ENCODE measurements around the gene AEN. TPM values are rescaled to one million over a fixed set of nuclear protein-coding genes. Genes with fewer than 3 reads are reported as not detected.
"Not testable (repeated sequence)": the region's sequence is repeated elsewhere in the genome, so short reads cannot be mapped to it uniquely, and the experiment has no call there.

The AEN gene
- total RNA-seq, 1 donor from 2014 or later, result 10.0 TPM

- DNase-seq, result no peak
- intact Hi-C loops (cut with DNase I), result no loop called here
- no peak for ATAC-seq (ENCODE audit: poor library complexity)
These were observed 6.3 kb downstream of the AEN start for GRCh38 chr15:88627463-88627862.

GRCh38 chr15:88628018-88628654, 7.0 kb downstream of the AEN start:
- intact Hi-C loops (cut with DNase I), result no loop called here

DNA sequence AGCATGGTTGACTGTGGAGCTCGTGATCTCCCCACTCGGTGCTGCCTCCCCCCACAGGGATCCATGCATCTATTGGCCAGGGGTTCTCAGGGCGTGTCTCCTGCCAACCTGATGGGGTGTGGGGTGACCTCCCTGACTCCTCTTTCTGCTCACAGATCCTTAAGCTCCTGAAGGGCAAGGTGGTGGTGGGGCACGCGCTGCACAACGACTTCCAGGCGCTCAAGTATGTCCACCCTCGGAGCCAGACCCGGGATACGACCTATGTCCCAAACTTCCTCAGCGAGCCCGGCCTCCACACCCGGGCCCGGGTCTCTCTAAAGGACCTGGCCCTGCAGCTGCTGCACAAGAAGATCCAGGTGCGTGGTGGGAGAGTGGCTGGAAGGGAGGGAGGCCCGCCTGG, 7.9 kb downstream of the AEN start:
- intact Hi-C loops (cut with DNase I), result no loop called here
- ATAC-seq (ENCODE audit: poor library complexity) (no peak), DNase-seq (no peak)

More at GRCh38 chr15:88628018-88628654, 7.0 kb downstream of the AEN start:
- ATAC-seq (ENCODE audit: poor library complexity) (no peak), DNase-seq (no peak)

- ATAC-seq (ENCODE audit: poor library complexity), result peak; percentile 22
These were observed 9.1 kb downstream of the AEN start for GRCh38 chr15:88630141-88630721.

GRCh38 chr15:88630798-88631463, 9.8 kb downstream of the AEN start:
- ATAC-seq (ENCODE audit: poor library complexity) (no peak), DNase-seq (no peak)
- intact Hi-C loops (cut with DNase I), result no loop called here

More at GRCh38 chr15:88630141-88630721, 9.1 kb downstream of the AEN start:
- intact Hi-C loops (cut with DNase I), result no loop called here
- peak; percentile 55 for DNase-seq

GRCh38 chr15:88631464-88632028, 10.4 kb downstream of the AEN start:
- ATAC-seq (ENCODE audit: poor library complexity), result no peak
- no peak for DNase-seq
- intact Hi-C loops (cut with DNase I), result no loop called here

DNA sequence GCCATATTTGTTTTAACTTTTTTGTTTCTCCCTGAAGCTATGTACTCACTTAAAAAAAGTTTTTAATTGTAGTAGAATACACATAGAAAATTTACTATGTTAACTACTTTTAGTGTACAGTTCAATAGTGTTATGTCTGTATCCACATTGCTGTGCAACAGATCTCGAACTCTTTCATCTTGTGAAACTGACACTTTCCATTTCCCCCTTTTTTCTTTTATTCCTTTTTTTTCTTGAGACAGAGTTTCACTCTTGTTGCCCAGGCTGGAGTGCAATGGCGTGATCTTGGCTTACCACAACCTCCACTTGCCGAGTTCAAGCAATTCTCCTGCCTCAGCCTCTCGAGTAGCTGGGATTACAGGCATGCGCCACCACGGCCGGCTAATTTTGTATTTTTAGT, 11.7 kb downstream of the AEN start:
- ATAC-seq (ENCODE audit: poor library complexity); DNase-seq; intact Hi-C loops (cut with DNase I): not testable (repeated sequence)

- DNase-seq (no peak), ATAC-seq (ENCODE audit: poor library complexity) (no peak)
- intact Hi-C loops (cut with DNase I), result no loop called here
These were observed 13.3 kb downstream of the AEN start for GRCh38 chr15:88634449-88634848.

DNA sequence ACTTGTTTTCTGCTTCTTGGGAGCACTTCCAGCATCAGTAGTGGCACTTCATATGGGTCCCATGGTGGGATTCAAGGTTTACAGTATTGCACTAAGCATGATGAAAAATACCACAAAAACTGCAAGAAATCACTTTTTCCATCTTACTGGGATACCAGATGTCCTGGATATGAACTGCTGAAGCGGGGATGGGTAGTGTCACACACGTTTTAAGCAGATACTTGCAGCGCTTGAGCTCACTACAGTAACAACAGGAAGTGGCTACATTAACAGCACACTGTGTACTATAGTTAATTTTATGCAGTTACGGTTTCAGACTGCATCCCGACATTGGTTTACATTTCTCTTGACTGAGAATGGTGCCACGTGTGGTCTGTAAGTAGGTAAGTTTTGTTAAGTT, 14.2 kb downstream of the AEN start:
- no peak for ATAC-seq (ENCODE audit: poor library complexity)
- intact Hi-C loops (cut with DNase I), result no loop called here
- no peak for DNase-seq

DNA sequence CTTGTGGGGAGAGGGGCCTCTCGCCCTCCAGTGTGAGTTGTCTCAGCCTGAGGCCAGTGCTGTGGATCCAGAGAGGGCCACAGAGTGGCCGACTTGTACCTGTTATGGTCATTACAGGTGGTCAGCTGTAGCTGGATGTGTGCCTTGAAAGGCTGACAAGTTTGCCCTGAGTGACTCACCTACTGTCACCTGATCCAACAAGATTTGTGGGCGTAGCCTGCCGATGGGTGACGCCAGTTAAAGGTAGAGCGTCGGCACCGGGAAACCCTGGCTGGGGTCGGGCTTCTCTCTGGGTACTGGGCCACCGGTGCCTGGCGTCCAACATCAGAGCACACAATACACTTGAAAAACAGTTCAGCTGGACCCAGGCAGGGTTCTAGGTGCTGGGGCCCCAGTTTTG, 14.9 kb downstream of the AEN start:
- intact Hi-C loops (cut with DNase I), result no loop called here
- no peak for ATAC-seq (ENCODE audit: poor library complexity)
- no peak for DNase-seq

- DNase-seq (no peak), ATAC-seq (ENCODE audit: poor library complexity) (no peak)
- intact Hi-C loops (cut with DNase I), result no loop called here
These were observed 15.5 kb downstream of the AEN start for GRCh38 chr15:88636654-88637053.

DNA sequence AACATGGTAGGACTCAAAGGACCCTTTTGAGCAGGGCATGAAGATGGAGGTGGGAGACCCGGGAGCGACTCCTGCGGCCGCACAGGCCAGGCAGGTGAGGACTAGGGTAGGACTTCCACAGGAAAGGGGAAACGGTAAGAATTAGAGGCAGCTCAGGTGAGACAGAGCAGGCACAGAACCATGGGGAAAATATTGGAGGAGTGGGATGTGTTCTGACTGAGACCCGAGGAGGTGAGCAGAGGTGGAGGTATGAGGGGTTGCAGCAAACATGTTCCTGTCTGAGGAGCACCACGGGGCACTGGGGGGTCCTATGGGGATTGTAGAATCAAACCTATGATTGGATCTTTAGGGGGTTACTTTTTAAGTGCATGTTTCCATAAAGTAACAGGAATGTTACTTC, 16.3 kb downstream of the AEN start:
- ATAC-seq (ENCODE audit: poor library complexity) (no peak), DNase-seq (no peak)
- intact Hi-C loops (cut with DNase I), result no loop called here

DNA sequence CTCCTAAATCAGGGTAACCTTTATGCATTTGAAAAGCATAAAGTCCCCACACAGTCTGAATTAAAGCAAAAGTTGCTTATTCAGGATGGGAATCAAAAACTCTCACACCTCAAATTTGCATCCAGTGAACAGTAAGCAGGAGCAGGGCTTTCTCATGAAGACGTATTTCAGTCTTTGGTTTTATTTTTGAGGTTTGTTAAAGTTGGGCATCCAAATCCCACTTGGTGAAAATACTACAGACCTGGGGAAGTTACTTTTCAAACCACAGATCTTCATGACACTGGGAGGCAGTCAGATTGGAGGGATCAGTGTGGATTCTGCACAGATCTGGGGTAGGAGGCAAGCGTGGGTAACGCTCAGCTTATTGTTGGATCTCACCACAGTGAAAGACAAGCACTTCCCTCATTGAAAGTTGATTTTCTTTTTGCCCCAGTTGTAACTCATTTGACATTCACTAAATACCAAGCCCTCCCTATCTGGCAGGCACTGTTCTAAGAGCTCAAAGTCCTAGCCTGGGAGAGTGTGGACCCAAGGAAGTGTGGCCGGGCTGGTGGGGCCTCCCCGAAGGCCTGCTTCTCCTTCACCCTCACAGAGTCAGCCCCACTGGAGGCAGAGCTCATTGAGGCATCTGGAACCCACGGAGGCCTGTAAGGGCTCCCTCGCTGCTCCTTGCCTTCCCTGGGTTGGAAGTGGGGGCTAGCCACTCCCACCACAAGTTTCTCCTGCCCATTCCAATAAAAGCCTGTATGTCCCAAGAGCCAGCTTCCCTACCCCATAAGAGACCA, 16.9 kb downstream of the AEN start:
- intact Hi-C loops (cut with DNase I), result no loop called here
- no peak for DNase-seq
- ATAC-seq (ENCODE audit: poor library complexity), result peak; percentile 19

GRCh38 chr15:88638626-88639372, 17.7 kb downstream of the AEN start, which contains the start of gene ISG20:
TSS of gene ISG20 (plus strand) at chr15:88639016. CDS start at chr15:88639367, 351 bp downstream.
- intact Hi-C loops (cut with DNase I), result no loop called here
- ATAC-seq (ENCODE audit: poor library complexity) (peak; percentile 91), DNase-seq (peak; percentile 92)

GRCh38 chr15:88641959-88642452, 20.9 kb downstream of the AEN start:
- ATAC-seq (ENCODE audit: poor library complexity) (no peak), DNase-seq (no peak)
- intact Hi-C loops (cut with DNase I), result no loop called here

GRCh38 chr15:88642514-88642913, 21.4 kb downstream of the AEN start:
- ATAC-seq (ENCODE audit: poor library complexity); DNase-seq; intact Hi-C loops (cut with DNase I): not testable (repeated sequence)

GRCh38 chr15:88644741-88645140, 23.6 kb downstream of the AEN start:
- no peak for DNase-seq
- intact Hi-C loops (cut with DNase I), result no loop called here
- ATAC-seq (ENCODE audit: poor library complexity), result no peak

Data from Right ventricle myocardium superior (tissue), 1 donor.